Neural progenitor cell (in vitro differentiated cells): ENCODE measurements around the gene POMT2.
"Not testable (repeated sequence)": the region's sequence is repeated elsewhere in the genome, so short reads cannot be mapped to it uniquely, and the experiment has no call there.

Experiments used
- CTCF ChIP-seq: fragments of 200-600 bp; sonication (generic); IDR thresholded peaks from 2 replicates; pipeline ENCODE4 v1.5.1; 2017; ENCODE audit warnings: antibody characterized with exemption, mild to moderate bottlenecking
- EZH2phosphoT487 ChIP-seq: fragments of 200-600 bp; sonication (generic); IDR thresholded peaks from 2 replicates; pipeline ENCODE4 v1.6.1; 2017; ENCODE audit warnings: antibody characterized with exemption

GRCh38 chr14:77318756-77319155 lies 1.9 kb downstream of the POMT2 start:
- TF ChIP-seq CTCF, EZH2phosphoT487: not testable (repeated sequence)
